Measurements from ENCODE around the gene ZNF222.

- TF ChIP-seq RAD21 (IDR thresholded peaks at IDR 0.05; ENCODE audit: low read length), result no peak
- TF ChIP-seq, protein P1, sequence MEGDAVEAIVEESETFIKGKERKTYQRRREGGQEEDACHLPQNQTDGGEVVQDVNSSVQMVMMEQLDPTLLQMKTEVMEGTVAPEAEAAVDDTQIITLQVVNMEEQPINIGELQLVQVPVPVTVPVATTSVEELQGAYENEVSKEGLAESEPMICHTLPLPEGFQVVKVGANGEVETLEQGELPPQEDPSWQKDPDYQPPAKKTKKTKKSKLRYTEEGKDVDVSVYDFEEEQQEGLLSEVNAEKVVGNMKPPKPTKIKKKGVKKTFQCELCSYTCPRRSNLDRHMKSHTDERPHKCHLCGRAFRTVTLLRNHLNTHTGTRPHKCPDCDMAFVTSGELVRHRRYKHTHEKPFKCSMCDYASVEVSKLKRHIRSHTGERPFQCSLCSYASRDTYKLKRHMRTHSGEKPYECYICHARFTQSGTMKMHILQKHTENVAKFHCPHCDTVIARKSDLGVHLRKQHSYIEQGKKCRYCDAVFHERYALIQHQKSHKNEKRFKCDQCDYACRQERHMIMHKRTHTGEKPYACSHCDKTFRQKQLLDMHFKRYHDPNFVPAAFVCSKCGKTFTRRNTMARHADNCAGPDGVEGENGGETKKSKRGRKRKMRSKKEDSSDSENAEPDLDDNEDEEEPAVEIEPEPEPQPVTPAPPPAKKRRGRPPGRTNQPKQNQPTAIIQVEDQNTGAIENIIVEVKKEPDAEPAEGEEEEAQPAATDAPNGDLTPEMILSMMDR (conservative IDR thresholded peaks at IDR 0.05; ENCODE audit: low read depth, low read length), result no peak
- no peak for TF ChIP-seq CEBPB (IDR thresholded peaks at IDR 0.05; ENCODE audit: low read depth, low read length)
- no peak for TF ChIP-seq SMC3 (IDR thresholded peaks at IDR 0.05; ENCODE audit: low read depth, low read length)
- TF ChIP-seq POLR2A (IDR thresholded peaks at IDR 0.05; ENCODE audit: low read depth, low read length), result no peak
- TF ChIP-seq RCOR1 (IDR thresholded peaks at IDR 0.05; ENCODE audit: insufficient replicate concordance, low read length), result no peak
- TF ChIP-seq, protein P2, sequence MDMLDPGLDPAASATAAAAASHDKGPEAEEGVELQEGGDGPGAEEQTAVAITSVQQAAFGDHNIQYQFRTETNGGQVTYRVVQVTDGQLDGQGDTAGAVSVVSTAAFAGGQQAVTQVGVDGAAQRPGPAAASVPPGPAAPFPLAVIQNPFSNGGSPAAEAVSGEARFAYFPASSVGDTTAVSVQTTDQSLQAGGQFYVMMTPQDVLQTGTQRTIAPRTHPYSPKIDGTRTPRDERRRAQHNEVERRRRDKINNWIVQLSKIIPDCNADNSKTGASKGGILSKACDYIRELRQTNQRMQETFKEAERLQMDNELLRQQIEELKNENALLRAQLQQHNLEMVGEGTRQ (IDR thresholded peaks at IDR 0.05; ENCODE audit: low read depth, low read length), result no peak
- TF ChIP-seq RFX5 (IDR thresholded peaks at IDR 0.05; ENCODE audit: low read depth, low read length), result no peak
- no peak for TF ChIP-seq MXI1 (IDR thresholded peaks at IDR 0.05; ENCODE audit: borderline replicate concordance, low read depth, low read length)
- no peak for TF ChIP-seq BHLHE40 (IDR thresholded peaks at IDR 0.05; ENCODE audit: low read depth, low read length)
- TF ChIP-seq CHD1 (IDR thresholded peaks at IDR 0.05; ENCODE audit: low read depth, low read length), result no peak
- TF ChIP-seq NFE2L2 (IDR thresholded peaks at IDR 0.05; ENCODE audit: low read depth, low read length), result no peak
- no peak for TF ChIP-seq MAFK (IDR thresholded peaks at IDR 0.05; ENCODE audit: low read depth, low read length)
Observed at GRCh38 chr19:44042147-44042546, 17.0 kb downstream of the ZNF222 start.
